ENCODE data around the gene AGPAT3.

The AGPAT3 gene

GRCh38 chr21:43978060-43978459 is 113.0 kb downstream of the AGPAT3 start:
- DNase-seq (ENCODE audit: low spot score), result no peak

- no peak for DNase-seq (ENCODE audit: low spot score)
Observed at GRCh38 chr21:43979654-43980053, 114.6 kb downstream of the AGPAT3 start.

GRCh38 chr21:43981151-43981870 is 116.3 kb downstream of the AGPAT3 start:
- no peak for DNase-seq (ENCODE audit: low spot score)

- DNase-seq (ENCODE audit: low spot score), result no peak
Observed at GRCh38 chr21:43981871-43982210, 116.8 kb downstream of the AGPAT3 start.

GRCh38 chr21:43982489-43983078 is 117.6 kb downstream of the AGPAT3 start:
- DNase-seq (ENCODE audit: low spot score), result no peak

- DNase-seq (ENCODE audit: low spot score), result no peak
Observed at GRCh38 chr21:43983390-43983789, 118.4 kb downstream of the AGPAT3 start.

GRCh38 chr21:43983860-43984420 is 118.9 kb downstream of the AGPAT3 start:
- DNase-seq (ENCODE audit: low spot score), result no peak

GRCh38 chr21:43984905-43985689 is 120.1 kb downstream of the AGPAT3 start:
- no peak for DNase-seq (ENCODE audit: low spot score)

GRCh38 chr21:43985690-43986251 is 120.7 kb downstream of the AGPAT3 start:
- no peak for DNase-seq (ENCODE audit: low spot score)

GRCh38 chr21:43986544-43987451 is 121.8 kb downstream of the AGPAT3 start:
- DNase-seq (ENCODE audit: low spot score), result no peak

- no peak for DNase-seq (ENCODE audit: low spot score)
Observed at GRCh38 chr21:43987509-43987908, 122.5 kb downstream of the AGPAT3 start.

- DNase-seq (ENCODE audit: low spot score), result no peak
Observed at GRCh38 chr21:43988016-43988415, 123.0 kb downstream of the AGPAT3 start.

GRCh38 chr21:43988506-43989230 is 123.6 kb downstream of the AGPAT3 start:
- no peak for DNase-seq (ENCODE audit: low spot score)

- no peak for DNase-seq (ENCODE audit: low spot score)
Observed at GRCh38 chr21:43989401-43989800, 124.4 kb downstream of the AGPAT3 start.

- DNase-seq (ENCODE audit: low spot score), result no peak
Observed at GRCh38 chr21:43991447-43991991, 126.5 kb downstream of the AGPAT3 start.

- DNase-seq (ENCODE audit: low spot score), result no peak
Observed at GRCh38 chr21:43992121-43992520, 127.1 kb downstream of the AGPAT3 start.

- DNase-seq (ENCODE audit: low spot score), result no peak
Observed at GRCh38 chr21:43993420-43993934, 128.5 kb downstream of the AGPAT3 start.

GRCh38 chr21:43994085-43994484 is 129.1 kb downstream of the AGPAT3 start:
- no peak for DNase-seq (ENCODE audit: low spot score)

- no peak for DNase-seq (ENCODE audit: low spot score)
Observed at GRCh38 chr21:43994646-43995045, 129.6 kb downstream of the AGPAT3 start.

GRCh38 chr21:43995521-43996105 is 130.6 kb downstream of the AGPAT3 start:
- DNase-seq (ENCODE audit: low spot score), result no peak
